HG03280 (cell line): Measurements from ENCODE around the gene FGG.
"Not testable (repeated sequence)": the region's sequence is repeated elsewhere in the genome, so short reads cannot be mapped to it uniquely, and the experiment has no call there.

Source experiments
- ATAC-seq: cut with Tn5 transposase; IDR thresholded peaks from one replicate; pipeline ENCODE4 v1.9.1; 2021; ENCODE audit warnings: mild to moderate bottlenecking, moderate library complexity; ENCODE audit not compliant: unreplicated experiment

FGG gene

GRCh38 chr4:154614306-154614705, 1.9 kb upstream of the FGG start:
- no peak for ATAC-seq

DNA sequence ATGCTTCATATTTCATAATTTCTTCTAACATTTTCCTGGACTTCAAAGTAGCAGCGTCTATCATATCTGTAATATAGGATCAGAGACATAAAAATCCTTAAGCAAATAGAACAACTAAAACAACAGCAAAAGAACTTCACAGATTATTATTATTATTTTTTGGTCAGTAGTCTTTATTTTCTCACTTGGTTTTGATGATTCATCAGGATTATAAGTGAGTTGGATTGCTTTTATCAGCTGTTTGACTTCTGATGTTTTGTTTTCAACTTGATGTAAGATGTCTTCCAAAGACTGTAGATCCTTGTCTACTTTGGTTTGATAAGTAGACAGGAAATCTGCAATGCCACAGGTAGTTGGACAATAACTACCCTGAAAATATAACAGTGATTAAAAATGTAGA, 623 bp downstream of the FGG start:
- ATAC-seq = no peak

DNA sequence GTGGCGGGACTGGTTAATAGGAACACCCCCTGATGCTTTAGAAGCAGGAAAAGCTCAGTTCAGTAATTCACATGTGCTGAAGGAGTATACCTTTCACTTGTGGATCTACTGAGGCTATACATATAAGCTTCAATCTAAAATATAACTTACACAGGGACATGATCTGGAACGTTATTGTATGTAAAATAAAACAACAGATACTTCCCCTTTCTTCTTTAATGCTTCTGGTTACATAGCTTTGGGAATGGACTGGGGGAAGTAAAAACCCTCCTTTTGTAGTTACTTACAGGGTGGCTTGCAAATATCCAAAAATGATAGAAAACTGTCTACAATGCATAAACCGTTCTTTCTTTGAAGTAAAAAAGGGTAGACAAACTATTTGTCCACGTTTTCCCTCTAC, 1.9 kb downstream of the FGG start:
- ATAC-seq = no peak

DNA sequence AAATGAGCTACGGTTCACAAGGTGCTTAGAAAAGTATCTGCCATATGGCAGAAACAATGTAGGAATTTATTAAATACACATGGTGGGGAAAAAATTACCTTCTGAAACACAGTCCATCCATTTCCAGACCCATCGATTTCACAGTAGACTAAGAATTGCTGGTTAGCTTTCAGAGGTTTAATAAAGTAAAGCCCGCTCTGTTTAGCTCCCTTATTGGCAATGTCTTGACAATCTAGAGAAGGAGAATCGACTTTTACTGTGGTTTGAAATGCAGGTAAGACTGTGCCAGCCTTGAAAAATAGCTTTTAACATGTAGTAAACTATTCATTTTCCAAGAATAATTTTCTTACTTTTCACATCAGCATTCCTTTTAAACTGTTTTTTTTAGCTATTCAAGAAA, 2.9 kb downstream of the FGG start:
- no peak for ATAC-seq

DNA sequence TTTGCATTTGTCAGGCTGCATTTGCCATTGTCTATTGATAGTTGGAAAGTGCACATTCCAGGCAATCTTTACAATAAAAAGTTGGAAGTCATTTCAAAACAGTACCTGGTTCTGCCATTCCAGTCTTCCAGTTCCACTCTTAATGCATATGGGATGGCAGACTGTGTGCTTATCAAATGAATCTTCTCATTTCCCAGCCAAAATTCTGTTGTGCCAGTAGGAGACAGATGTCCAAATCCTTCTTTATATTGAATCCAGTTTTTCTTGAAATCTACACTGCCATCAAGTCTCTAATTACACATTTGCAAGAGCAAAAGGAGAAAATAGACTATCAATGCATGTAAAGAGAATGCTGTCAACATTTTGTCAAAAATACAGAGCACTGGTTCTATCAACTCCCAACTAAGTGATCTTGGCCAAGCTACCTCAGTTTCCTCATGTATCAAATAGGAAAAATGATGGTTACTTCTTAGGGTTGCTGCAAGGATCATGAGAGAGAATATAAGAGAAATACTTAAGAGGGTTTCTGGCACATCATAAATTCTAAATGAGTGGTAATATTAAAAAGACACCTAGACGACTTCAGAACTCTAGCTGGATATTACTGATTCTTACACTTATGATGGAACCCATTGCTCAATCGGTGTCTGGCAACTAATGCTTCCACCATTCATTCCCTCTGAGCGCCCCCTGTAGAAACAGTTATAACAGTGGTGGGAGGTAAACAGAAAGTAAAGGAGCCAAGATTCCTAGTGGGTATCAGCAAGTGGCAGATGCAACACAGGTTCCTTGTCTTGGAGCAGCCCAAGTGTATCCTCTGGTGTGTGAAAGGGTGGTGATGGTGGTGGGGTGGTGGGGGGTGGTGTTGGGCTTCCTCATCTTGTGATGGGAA, 3.8 kb downstream of the FGG start:
- no peak for ATAC-seq

GRCh38 chr4:154606728-154607723, 5.4 kb downstream of the FGG start:
- no peak for ATAC-seq

- ATAC-seq = no peak
Observed at GRCh38 chr4:154604696-154605200, 7.7 kb downstream of the FGG start.

DNA sequence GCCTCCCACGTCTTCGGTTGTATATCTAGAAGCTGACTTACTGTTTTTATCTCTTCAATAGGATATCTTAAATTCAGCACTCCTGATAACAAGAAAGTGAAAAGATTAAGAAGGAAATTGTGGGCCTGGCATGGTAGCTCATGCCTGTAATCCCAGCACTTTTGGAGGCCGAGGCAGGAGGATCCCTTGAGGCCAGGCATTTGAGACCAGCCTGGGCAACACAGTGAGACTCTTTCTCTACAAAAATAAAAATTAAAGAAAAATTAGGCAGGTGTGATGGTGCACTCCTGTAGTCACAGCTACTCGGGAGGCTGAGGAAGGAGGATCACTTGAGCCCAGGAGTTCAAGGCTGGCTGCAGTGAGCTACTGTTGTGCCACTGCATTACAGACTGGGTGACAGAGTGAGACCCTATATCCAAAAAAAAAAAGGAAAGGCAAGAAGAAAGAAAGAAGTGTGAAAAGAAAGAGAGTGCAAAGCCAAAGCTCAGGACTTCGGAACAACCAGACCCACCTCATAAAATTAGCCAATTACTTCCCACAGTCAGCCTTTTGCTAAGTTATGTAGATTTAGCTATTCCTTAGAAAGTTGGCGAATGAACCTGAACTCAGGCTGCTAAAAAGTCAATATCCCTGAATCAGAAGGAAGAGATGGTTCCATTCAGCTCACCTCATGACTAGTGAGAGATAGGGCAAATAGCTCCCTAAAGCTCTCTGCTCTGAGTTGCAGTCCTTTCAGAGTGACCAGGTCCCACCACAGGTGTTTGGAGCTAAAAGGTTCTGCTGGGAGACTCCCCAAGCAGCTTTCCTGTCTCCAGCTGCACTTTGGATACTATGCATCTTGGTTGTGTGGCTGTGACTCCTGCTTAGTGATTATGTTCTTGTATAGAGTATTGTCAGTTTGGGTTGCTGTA, 9.2 kb downstream of the FGG start:
- ATAC-seq = no peak

DNA sequence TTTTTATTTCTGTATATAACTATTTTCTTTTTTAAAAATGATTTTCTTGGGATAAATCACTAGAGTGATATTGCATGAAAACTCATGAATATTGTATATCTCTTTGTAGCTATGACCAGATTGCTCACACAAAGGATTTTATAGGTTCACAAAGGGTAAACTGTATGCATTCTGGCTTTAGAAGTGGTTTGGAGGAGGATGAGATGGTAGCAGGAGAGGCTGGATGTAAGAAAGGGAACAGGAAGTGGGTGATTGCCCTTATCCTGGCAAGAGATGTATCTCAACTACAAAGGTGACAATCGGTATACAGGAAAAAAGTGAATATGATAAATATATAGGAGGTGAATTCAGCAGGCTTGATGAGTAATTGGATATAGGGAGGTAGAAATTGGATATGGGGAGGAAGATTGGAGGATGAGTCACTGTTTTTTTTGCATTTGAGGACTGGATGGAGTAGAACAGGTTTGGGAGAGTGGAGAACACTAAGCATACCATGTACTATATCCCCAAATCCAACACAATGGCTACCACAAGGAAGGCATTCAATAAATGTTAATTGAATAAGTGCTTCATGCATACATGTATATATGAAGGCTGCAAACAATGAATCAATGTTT, 9.9 kb downstream of the FGG start:
- no peak for ATAC-seq

DNA sequence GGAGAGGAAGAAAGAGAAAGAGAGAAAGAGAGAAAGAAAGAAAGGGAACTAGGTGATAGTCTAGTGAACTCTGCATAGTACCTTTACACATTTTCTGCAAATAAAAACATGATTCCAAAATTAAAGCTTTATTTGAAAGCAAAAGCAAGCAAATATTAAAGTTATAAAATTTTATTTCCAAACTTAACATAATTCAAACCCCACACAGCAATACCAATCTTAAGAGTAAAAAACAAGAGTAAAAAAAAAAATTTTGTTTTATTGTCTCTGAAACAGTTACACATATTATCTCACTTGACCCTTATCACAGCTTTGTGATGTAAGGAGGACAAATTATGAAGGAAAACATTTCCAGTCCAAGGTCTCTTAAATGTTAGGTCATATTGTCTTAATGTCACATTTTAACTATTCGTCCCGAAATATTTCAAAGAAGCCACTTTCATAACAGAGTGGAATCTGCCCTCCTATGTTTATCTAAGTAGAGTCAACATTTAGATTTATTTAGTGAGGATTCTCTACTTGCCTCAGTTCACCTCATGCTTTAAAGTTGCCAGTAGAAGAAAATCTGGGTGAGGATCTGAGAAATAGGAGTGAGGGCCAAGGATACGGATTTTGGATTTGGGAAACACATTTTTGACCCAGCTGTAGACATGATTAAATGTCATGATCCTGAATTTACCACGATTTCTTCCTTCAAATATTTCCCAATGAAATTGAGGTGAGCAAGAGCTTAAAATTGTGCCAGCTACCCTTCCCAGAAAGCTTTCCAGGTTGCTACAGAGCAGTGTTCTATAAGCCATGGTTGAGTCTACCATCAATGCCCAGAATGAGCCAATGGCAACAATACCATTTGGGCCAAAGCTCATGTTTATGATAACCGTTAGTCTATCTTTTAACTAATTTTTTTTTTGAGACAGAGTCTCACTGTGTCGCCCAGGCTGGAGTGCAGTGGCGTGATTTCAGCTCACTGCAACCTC, 14.4 kb downstream of the FGG start:
- no peak for ATAC-seq

DNA sequence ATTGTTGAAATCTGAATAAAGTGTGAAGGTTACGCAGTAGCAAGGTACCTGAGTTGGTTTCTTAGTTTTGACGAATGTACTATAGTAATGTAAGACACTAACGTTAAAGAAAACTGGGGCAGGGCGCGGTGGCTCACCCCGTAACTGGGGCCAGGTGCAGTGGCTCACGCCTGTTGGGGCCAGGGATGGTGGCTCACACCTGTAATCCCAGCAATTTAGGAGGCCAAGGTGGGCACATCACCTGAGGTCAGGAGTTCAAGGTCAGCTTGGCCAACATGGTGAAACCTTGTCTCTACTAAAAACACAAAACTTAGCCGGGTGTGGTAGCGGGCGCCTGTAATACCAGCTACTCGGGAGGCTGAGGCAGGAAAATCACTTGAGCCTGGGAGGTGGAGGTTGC, 15.2 kb downstream of the FGG start:
- ATAC-seq = not testable (repeated sequence)

DNA sequence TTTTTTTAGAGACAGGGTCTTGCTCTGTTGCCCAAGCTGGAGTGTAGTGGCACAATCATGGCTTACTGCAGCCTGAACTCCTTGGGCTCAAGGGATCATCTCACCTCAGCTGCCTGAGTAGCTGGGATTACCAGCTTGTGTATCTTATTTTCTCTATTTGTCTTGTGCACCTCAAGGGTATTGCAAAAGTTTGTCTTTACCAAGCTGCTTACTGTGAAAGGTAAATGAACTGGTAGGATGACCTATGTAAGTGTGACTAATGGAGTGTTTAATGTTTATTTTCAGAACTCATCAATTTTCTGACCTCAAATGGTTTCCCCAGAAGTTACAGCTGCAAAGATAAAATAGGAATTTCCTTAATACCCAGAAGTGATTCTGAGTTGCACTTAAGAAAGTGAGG, 16.6 kb downstream of the FGG start:
- ATAC-seq = no peak

GRCh38 chr4:154594343-154594742, 18.1 kb downstream of the FGG start:
- not testable (repeated sequence) for ATAC-seq

DNA sequence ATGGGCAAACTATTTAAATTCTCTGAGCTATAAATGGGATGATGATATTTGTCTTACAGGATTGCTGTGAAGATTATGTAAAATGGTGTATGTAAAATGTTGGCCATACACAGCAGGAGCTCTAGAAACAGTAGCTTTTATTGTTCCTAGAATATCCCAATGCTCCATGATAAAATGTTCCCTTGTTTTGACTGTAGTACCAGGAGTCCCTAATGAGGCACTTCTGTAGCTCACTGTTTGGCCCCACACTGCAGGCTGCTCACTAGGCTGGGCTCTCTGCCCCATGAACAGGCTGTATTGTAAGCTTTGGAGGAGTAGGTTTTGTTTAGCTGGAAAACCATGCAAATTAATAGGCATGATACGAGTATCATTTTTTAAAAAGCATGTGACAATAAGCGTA, 18.6 kb downstream of the FGG start:
- no peak for ATAC-seq

- no peak for ATAC-seq
Observed at GRCh38 chr4:154591890-154592289, 20.6 kb downstream of the FGG start.

DNA sequence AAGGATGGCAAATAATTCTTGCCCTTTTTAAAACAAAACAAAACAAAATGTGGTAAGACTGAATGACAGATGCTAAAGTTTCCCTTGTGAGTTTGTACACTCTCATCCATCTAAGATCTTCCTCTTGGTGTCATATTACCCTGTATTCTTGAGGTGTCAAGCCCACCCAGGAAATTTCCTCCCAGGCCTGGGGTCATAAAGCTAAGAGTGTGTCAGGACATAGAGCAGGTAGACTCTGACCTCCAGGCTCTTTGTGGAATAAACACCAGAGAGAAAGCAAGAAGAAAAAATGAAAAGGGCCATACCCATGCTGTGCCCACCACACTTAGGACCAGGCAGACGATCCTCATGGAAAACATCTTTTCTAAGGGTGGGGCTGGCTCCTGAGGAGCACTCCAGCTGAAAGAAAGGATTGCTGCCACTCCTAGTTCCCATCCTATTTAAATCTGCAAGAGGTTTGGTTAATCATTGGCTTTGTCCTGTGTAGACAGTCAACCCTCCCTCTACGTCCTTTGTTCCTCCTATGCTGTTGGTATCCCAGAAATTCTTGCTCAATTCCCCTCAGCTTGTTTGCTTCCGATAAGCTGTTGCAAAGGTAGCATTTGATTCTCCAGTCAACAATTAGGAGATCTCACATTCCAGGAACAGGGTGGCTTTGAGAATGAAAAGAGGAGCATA, 22.0 kb downstream of the FGG start, which contains the start of gene FGA:
Gene FGA, minus strand, starts transcription at position 414 of the 678 bp plus-strand sequence. Its CDS starts 55 bp downstream, at position 359.
- ATAC-seq = no peak

- ATAC-seq = no peak
Observed at GRCh38 chr4:154589296-154590197, 22.9 kb downstream of the FGG start.
